HCT116 (cell line): Measurements from ENCODE around the gene MAP2K6. TPM values are rescaled to one million over a fixed set of nuclear protein-coding genes. Genes with fewer than 3 reads are reported as not detected.

Experiments
- ATAC-seq: fragments of 200-7000 bp; cut with Tn5 transposase; 2 replicates; pipeline ENCODE4 v1.9.1; 2020; ENCODE audit warnings: mild to moderate bottlenecking, moderate library complexity
- BruUV-seq: library from RNA; stranded (reverse); fragments of 400-500 nt; replicated peaks from 2 replicates; lab custom pipeline; 2021; lab: Mats Ljungman, UMichigan
- CTCF ChIA-PET: fragments of 300-600 bp; sonication (Branson Sonifier 250); formaldehyde crosslinking; loops from one replicate; lab custom pipeline; 2021; ENCODE audit warnings: antibody characterized with exemption; lab: Charles Lee
- POLR2A ChIA-PET: fragments of 300-600, 350-600 bp; sonication (Branson Sonifier 250); formaldehyde crosslinking; loops from one replicate; lab custom pipeline; 2021; ENCODE audit warnings: antibody characterized with exemption; lab: Charles Lee
- RAD21 ChIA-PET, 2 experiments: fragments of 300-600 bp; sonication (Branson Sonifier 250); formaldehyde crosslinking; loops; one replicate each; lab custom pipeline; 2023; ENCODE audit warnings: low total read pairs in 2 of 2; ENCODE audit not compliant: uncharacterized antibody in 2 of 2, unreplicated experiment in 2 of 2, low non-redundant PET in 1 of 2; lab: Charles Lee
- DNase-seq: peaks from one replicate; pipeline ENCODE4 v3.0.0-alpha.2; 2010; ENCODE audit warnings: low read depth, low spot score
- H2AFZ ChIP-seq: fragments of 200-600 bp; shearing (Covaris generic), sonication (generic); 2 replicates; pipeline ENCODE4 v1.6.1; 2017; ENCODE audit warnings: low read depth, mixed run types, mixed read lengths, antibody characterized with exemption, low read length; ENCODE audit not compliant: poor library complexity, severe bottlenecking
- H3K27ac ChIP-seq: 2 replicates; pipeline ENCODE4 v1.5.1; 2012; ENCODE audit warnings: low read depth, low read length
- H3K27me3 ChIP-seq: fragments of 200-600 bp; sonication (generic); 2 replicates; pipeline ENCODE4 v1.6.1; 2016; ENCODE audit warnings: mixed run types, low read length, mixed read lengths; ENCODE audit not compliant: insufficient read depth
- H3K36me3 ChIP-seq, 2 experiments: fragments of 200-500 bp in 1 of 2; fragments of 200-600 bp in 1 of 2; sonication (Bioruptor generic) in 1 of 2; sonication (generic) in 1 of 2; 2 replicates each; pipeline versions ENCODE4 v1.5.1 to v1.6.1; 2014 to 2016; ENCODE audit warnings: low read length in 2 of 2, inconsistent platforms in 1 of 2, mixed read lengths in 1 of 2, mixed run types in 1 of 2; ENCODE audit not compliant: insufficient read depth in 2 of 2, control insufficient read depth in 1 of 2
- H3K4me1 ChIP-seq, 2 experiments: fragments of 200-600 bp in 1 of 2; sonication (generic) in 1 of 2; 2 replicates each; pipeline versions ENCODE4 v1.5.1 to v1.6.1; 2012 to 2017; ENCODE audit warnings: low read length in 2 of 2, inconsistent platforms in 1 of 2, mild to moderate bottlenecking in 1 of 2, mixed read lengths in 1 of 2, mixed run types in 1 of 2, moderate library complexity in 1 of 2; ENCODE audit not compliant: insufficient read depth in 2 of 2, control insufficient read depth in 1 of 2
- H3K4me2 ChIP-seq: fragments of 200-600 bp; sonication (generic); 2 replicates; pipeline ENCODE4 v1.6.1; 2017; ENCODE audit warnings: mixed run types, low read length, mixed read lengths
- H3K4me3 ChIP-seq, 2 experiments: fragments of 200-600 bp in 1 of 2; sonication (generic) in 1 of 2; replicated peaks in 1 of 2; 2 replicates each; pipeline ENCODE4 v1.5.1; 2011 to 2016; ENCODE audit warnings: low read length in 2 of 2, control low read depth in 1 of 2, low read depth in 1 of 2, mild to moderate bottlenecking in 1 of 2, mixed read lengths in 1 of 2, mixed run types in 1 of 2
- H3K79me2 ChIP-seq: fragments of 200-600 bp; sonication (generic); 2 replicates; pipeline ENCODE4 v1.6.1; 2017; ENCODE audit warnings: mild to moderate bottlenecking, mixed run types, low read length, moderate library complexity, mixed read lengths; ENCODE audit not compliant: insufficient read depth
- H3K9ac ChIP-seq: fragments of 200-600 bp; sonication (generic); 2 replicates; pipeline ENCODE4 v1.6.1; 2016; ENCODE audit warnings: low read length, mixed read lengths
- H3K9me2 ChIP-seq: fragments of 200-600 bp; sonication (generic), shearing (Covaris generic); 2 replicates; pipeline ENCODE4 v1.6.1; 2017; ENCODE audit warnings: mixed run types, mild to moderate bottlenecking, moderate library complexity; ENCODE audit not compliant: insufficient read depth
- H3K9me3 ChIP-seq, 2 experiments: fragments of 200-500 bp in 1 of 2; fragments of 200-600 bp in 1 of 2; sonication (Bioruptor generic) in 1 of 2; sonication (generic) in 1 of 2; 2 replicates each; pipeline ENCODE4 v1.6.1; 2014 to 2017; ENCODE audit warnings: low read length in 2 of 2, mixed read lengths in 2 of 2, inconsistent platforms in 1 of 2, low read depth in 1 of 2, mild to moderate bottlenecking in 1 of 2, mixed run types in 1 of 2, moderate library complexity in 1 of 2; ENCODE audit not compliant: control insufficient read depth in 1 of 2, insufficient read depth in 1 of 2
- H4K20me1 ChIP-seq: fragments of 200-600 bp; sonication (generic), shearing (Covaris generic); 2 replicates; pipeline ENCODE4 v1.6.1; 2017; ENCODE audit warnings: mixed run types, mild to moderate bottlenecking, moderate library complexity; ENCODE audit not compliant: insufficient read depth
- CBX3 ChIP-seq: IDR thresholded peaks from 2 replicates; pipeline ENCODE4 v1.6.1; 2012; ENCODE audit warnings: low read depth
- EGR1 ChIP-seq: IDR thresholded peaks from 2 replicates; pipeline ENCODE4 v1.6.1; 2012; ENCODE audit warnings: low read depth
- ELF1 ChIP-seq: IDR thresholded peaks from 2 replicates; pipeline ENCODE4 v1.6.1; 2012; ENCODE audit warnings: low read depth, borderline replicate concordance
- EZH2 ChIP-seq: fragments of 200-600 bp; sonication (generic); IDR thresholded peaks from 2 replicates; pipeline ENCODE4 v1.6.1; 2017; ENCODE audit warnings: antibody characterized with exemption, mixed run types
- FOSL1 ChIP-seq: IDR thresholded peaks from 2 replicates; pipeline ENCODE4 v1.6.1; 2012; ENCODE audit warnings: low read depth
- MAX ChIP-seq: IDR thresholded peaks from 2 replicates; pipeline ENCODE4 v1.6.1; 2012
- POLR2A ChIP-seq: IDR thresholded peaks from 2 replicates; pipeline ENCODE4 v1.7.0; 2011; ENCODE audit warnings: borderline replicate concordance; ENCODE audit not compliant: insufficient read depth, insufficient read length; ENCODE audit errors: extremely low read depth
- POLR2AphosphoS5 ChIP-seq: IDR thresholded peaks from 2 replicates; pipeline ENCODE4 v1.6.1; 2011; ENCODE audit warnings: mild to moderate bottlenecking, low read depth, low read length, moderate library complexity
- RAD21 ChIP-seq: IDR thresholded peaks from 2 replicates; pipeline ENCODE4 v1.6.1; 2012; ENCODE audit warnings: low read depth, mild to moderate bottlenecking
- SIN3A ChIP-seq: IDR thresholded peaks from 2 replicates; pipeline ENCODE4 v1.6.1; 2012; ENCODE audit warnings: low read depth
- SP1 ChIP-seq: IDR thresholded peaks from 2 replicates; pipeline ENCODE4 v1.6.1; 2012; ENCODE audit warnings: low read depth
- YY1 ChIP-seq: IDR thresholded peaks from 2 replicates; pipeline ENCODE4 v1.6.1; 2011; ENCODE audit warnings: low read length, low read depth, moderate library complexity, mild to moderate bottlenecking; ENCODE audit not compliant: insufficient replicate concordance; ENCODE audit errors: extremely low read depth
- ZBTB33 ChIP-seq: IDR thresholded peaks from 2 replicates; pipeline ENCODE4 v1.6.1; 2011; ENCODE audit warnings: mild to moderate bottlenecking, low read length, moderate library complexity; ENCODE audit not compliant: insufficient replicate concordance; ENCODE audit errors: extremely low read depth
- ZFX ChIP-seq: fragments of 450-650 bp; IDR thresholded peaks from 2 replicates; pipeline ENCODE4 v1.6.1; 2017
- ZNF274 ChIP-seq: fragments of 200-500 bp; sonication (Bioruptor generic); IDR thresholded peaks from 2 replicates; pipeline ENCODE4 v1.6.1; 2014; ENCODE audit warnings: mild to moderate bottlenecking, low read depth, low read length, inconsistent platforms
- intact Hi-C: fragments of 100-400 bp; cut with micrococcal nuclease; formaldehyde crosslinking; loops from 2 replicates; pipeline ENCODE4 v1.10.0; 2022
- total RNA-seq: library from RNA; stranded (reverse); gene quantifications from one replicate; pipeline ENCODE4 v1.2.1, GENCODE V29; 2021; ENCODE audit not compliant: unreplicated experiment

MAP2K6 gene
- total RNA-seq, 1 experiment from 2014 or later, result 0.22 TPM

- ATAC-seq, result no peak
- TF ChIP-seq ELF1, result no peak
- no peak for TF ChIP-seq ZNF274
- no peak for TF ChIP-seq POLR2A
- TF ChIP-seq SIN3A, result no peak
- no peak for TF ChIP-seq SP1
- no peak for TF ChIP-seq FOSL1
- no peak for TF ChIP-seq ZFX
- TF ChIP-seq MAX, result no peak
- TF ChIP-seq RAD21, result no peak
- TF ChIP-seq CBX3, result no peak
- no peak for TF ChIP-seq EZH2
- TF ChIP-seq ZBTB33, result no peak
- no peak for TF ChIP-seq EGR1
- TF ChIP-seq POLR2AphosphoS5, result no peak
- no peak for TF ChIP-seq YY1
- H3K79me2 ChIP-seq, result no peaks in the 10 kb centered on the region
- no peak overlapping the region for H3K4me2 ChIP-seq
- intact Hi-C loops, result no loop called here
- H3K4me3 ChIP-seq, result no peak overlapping the region
- H4K20me1 ChIP-seq, result no peaks in the 10 kb centered on the region
- ChIA-PET CTCF (interaction anchor here (1.3 kb wide), 1 partner anchor 29 kb away, joined by 4 read pairs; no protein-coding TSS in a partner anchor), RAD21 (no interaction called here), POLR2A (no interaction called here)
- DNase-seq, result no peak
- BruUV-seq, result no TSS peak
- H3K4me1 ChIP-seq, result no peaks in the 10 kb centered on the region
- H3K9me3 ChIP-seq, result no peaks in the 10 kb centered on the region
- no peaks in the 10 kb centered on the region for H3K9me2 ChIP-seq
- H3K9ac ChIP-seq, result no peak overlapping the region
- no peak overlapping the region for H2AFZ ChIP-seq
- no peaks in the 10 kb centered on the region for H3K27me3 ChIP-seq
- H3K27ac ChIP-seq, result no peak overlapping the region
- H3K36me3 ChIP-seq, result no peaks in the 10 kb centered on the region
These were observed 9.0 kb downstream of the MAP2K6 start for GRCh38 chr17:69423450-69423849.
